ENCODE measurements around the gene CEBPA. TPM values are rescaled to one million over a fixed set of nuclear protein-coding genes. Genes with fewer than 3 reads are reported as not detected.

Gene CEBPA
- total and polyA plus RNA-seq, 7 donors, result 5.8 to 50.7 (median 9.8) TPM

DNA sequence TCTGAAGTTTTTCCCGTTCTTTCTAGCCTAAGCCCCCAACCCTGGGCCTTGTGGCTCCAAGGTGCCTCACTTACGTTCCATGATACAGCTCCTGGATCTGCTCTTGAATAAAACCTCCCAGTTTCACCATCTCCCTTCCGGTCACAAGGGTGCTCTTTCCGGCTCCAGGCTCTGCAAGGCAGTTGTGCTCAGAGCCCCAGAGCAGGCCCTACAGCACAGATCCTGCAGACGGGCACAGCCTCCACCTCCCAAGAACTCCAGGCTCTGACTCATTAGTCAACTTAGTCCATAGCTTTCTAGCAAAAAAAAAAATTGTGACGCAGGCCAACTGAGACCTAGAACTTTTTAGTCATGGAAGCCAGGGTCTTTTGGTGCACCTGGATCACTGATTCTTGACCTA, 42.8 kb downstream of the CEBPA start:
- Histone ChIP-seq H3K4me1 (no peaks in the 10 kb centered on the region), H3K9me3 (peaks cover 3% of the 10 kb centered on the region), H3K27ac (no peak overlapping the region), H3K36me3 (ENCODE audit: insufficient read depth in 1 of 2, low read depth in 1 of 2) (no peaks in the 10 kb centered on the region), H3K27me3 (ENCODE audit: insufficient read depth in 3 of 3, low read length in 2 of 3) (peaks cover 0 to 2% (median 0%) of the 10 kb centered on the region in 3 donors), H3K4me3 (no peak overlapping the region)
- TF ChIP-seq, protein P1, sequence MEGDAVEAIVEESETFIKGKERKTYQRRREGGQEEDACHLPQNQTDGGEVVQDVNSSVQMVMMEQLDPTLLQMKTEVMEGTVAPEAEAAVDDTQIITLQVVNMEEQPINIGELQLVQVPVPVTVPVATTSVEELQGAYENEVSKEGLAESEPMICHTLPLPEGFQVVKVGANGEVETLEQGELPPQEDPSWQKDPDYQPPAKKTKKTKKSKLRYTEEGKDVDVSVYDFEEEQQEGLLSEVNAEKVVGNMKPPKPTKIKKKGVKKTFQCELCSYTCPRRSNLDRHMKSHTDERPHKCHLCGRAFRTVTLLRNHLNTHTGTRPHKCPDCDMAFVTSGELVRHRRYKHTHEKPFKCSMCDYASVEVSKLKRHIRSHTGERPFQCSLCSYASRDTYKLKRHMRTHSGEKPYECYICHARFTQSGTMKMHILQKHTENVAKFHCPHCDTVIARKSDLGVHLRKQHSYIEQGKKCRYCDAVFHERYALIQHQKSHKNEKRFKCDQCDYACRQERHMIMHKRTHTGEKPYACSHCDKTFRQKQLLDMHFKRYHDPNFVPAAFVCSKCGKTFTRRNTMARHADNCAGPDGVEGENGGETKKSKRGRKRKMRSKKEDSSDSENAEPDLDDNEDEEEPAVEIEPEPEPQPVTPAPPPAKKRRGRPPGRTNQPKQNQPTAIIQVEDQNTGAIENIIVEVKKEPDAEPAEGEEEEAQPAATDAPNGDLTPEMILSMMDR (IDR thresholded peaks at IDR 0.05), result no peak
- intact Hi-C loops (cut with DNase I), result no loop called here
- ATAC-seq (no peak), DNase-seq (no peak)
- WGBS, 3 donors, result 77 to 85% (median 80%) methylated on average over 6 of the region's 6 CpGs

DNA sequence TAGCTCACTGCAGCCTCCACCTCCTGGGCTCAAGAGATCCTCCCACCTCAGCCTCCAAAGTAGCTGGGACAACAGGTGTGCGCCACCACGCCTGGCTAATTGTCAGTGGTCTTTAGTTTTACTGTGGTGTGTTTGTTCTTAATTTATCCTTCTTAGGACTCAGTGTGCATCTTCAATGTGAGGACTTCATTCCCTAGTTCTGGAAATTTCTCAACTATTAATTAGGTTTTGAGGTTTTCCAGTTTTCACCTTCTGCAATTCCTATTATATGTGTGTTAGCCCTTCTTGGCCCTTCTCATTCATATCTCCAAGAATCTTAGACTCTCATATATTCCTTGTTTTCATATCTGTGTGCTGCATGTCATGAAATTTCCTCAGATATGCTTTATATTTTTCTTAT, 44.5 kb downstream of the CEBPA start:
- DNase-seq (no peak), ATAC-seq (no peak)
- WGBS, 3 donors, result 93 to 96% (median 95%) methylated on average over 2 of the region's 2 CpGs
- Histone ChIP-seq H3K27me3 (ENCODE audit: insufficient read depth in 3 of 3, low read length in 2 of 3) (peaks cover 0 to 2% (median 0%) of the 10 kb centered on the region in 3 donors), H3K4me3 (no peak overlapping the region), H3K27ac (no peak overlapping the region), H3K9me3 (peaks cover 3% of the 10 kb centered on the region), H3K36me3 (ENCODE audit: insufficient read depth in 1 of 2, low read depth in 1 of 2) (no peaks in the 10 kb centered on the region), H3K4me1 (no peaks in the 10 kb centered on the region)
- TF ChIP-seq, protein P1 (IDR thresholded peaks at IDR 0.05), result no peak
- intact Hi-C loops (cut with DNase I), result no loop called here

DNA sequence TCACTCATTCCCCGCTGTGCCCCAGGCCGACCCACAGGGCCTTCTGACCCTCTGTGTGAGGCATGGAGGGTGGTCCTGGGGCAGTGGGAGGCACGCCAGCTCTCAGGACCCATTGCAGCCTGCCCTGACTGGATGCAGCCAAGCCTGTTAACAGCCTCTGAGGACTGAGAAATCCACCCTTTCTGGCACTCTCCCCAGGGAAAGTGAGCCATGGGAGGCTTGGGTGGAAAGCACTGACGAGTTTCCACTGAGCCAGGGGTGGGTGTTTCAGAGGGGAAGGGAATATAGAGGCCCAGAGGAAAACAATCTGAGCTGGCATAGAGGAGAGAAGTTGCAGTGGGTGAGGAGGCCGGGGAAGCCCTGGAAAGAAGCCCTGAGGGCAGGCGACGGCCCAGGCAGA, 46.1 kb downstream of the CEBPA start:
- Histone ChIP-seq H3K4me1 (no peaks in the 10 kb centered on the region), H3K36me3 (ENCODE audit: insufficient read depth in 1 of 2, low read depth in 1 of 2) (no peaks in the 10 kb centered on the region), H3K4me3 (no peak overlapping the region), H3K27ac (no peak overlapping the region), H3K27me3 (ENCODE audit: insufficient read depth in 3 of 3, low read length in 2 of 3) (peaks cover 0 to under 1% (median 0%) of the 10 kb centered on the region in 3 donors), H3K9me3 (peaks cover 3% of the 10 kb centered on the region)
- WGBS, 3 donors, result 36 to 61% (median 45%) methylated on average over 7 of the region's 7 CpGs
- intact Hi-C loops (cut with DNase I), result no loop called here
- DNase-seq, result no peak
- TF ChIP-seq, protein P1 (IDR thresholded peaks at IDR 0.05), result no peak
- ATAC-seq, result no peak

DNA sequence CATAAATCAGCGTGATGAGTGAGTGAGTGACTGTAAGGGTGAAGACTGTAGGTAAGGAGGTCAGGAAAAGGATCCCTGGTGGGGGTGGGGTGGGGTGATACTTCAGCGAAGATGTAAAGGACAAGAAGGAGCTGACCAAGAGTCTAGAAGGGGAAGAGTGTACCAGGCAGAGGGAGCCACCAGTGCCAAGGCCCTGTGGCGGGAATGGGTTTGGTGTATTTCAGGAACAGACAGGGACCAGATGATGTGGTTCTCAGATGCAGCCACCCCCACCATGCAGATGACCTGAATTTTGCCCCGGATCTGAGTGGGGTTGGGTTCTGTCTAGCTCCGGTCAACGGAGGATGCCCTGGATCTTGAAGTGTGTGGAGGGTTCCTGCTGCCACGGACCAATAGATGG, 46.6 kb downstream of the CEBPA start:
- Histone ChIP-seq H3K27ac (no peak overlapping the region), H3K4me1 (no peaks in the 10 kb centered on the region), H3K4me3 (no peak overlapping the region), H3K27me3 (ENCODE audit: insufficient read depth in 3 of 3, low read length in 2 of 3) (no peaks in the 10 kb centered on the region), H3K9me3 (peaks cover 3% of the 10 kb centered on the region), H3K36me3 (ENCODE audit: insufficient read depth in 1 of 2, low read depth in 1 of 2) (no peaks in the 10 kb centered on the region)
- intact Hi-C loops (cut with DNase I), result no loop called here
- DNase-seq (no peak), ATAC-seq (no peak)
- WGBS, 3 donors, result 68 to 83% (median 79%) methylated on average over 7 of the region's 7 CpGs
- TF ChIP-seq, protein P1 (IDR thresholded peaks at IDR 0.05), result no peak

DNA sequence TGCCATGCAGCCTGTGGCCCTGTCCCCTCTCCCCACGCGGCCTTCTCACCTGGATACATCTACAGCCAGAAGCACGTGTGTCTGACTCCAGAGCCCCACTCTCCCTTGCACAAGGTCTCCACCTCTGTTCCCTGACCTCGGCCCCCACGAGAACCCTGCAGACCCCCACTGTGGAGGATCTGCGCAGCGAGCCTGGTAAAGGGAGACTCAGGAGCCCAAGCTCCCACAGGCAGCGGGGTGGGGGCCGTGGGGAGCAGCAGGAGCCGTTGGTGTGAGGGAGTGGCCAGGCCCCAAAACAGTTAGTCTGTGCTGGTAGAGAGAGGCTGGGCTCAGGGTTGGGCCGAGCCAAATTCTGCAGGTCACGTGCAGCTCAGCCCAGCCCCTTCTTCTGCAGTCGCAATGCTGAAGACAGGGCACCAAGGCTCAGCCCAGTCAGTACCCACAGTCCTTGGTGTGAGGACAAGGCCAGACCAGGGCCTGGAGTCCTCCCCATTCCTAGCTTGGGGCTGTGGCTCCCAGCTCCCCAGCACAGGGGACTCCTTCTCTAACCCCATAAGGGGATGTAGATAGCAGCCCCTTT, 48.0 kb downstream of the CEBPA start:
- TF ChIP-seq, protein P1 (IDR thresholded peaks at IDR 0.05), result no peak
- intact Hi-C loops (cut with DNase I), result no loop called here
- Histone ChIP-seq H3K4me1 (no peaks in the 10 kb centered on the region), H3K27me3 (ENCODE audit: insufficient read depth in 3 of 3, low read length in 2 of 3) (no peaks in the 10 kb centered on the region), H3K27ac (no peak overlapping the region), H3K36me3 (ENCODE audit: insufficient read depth in 1 of 2, low read depth in 1 of 2) (no peaks in the 10 kb centered on the region), H3K9me3 (peaks cover 3% of the 10 kb centered on the region), H3K4me3 (no peak overlapping the region)
- DNase-seq, result no peak
- WGBS, 3 donors, result 76 to 80% (median 79%) methylated on average over 13 of the region's 13 CpGs
- no peak for ATAC-seq

Measured in psoas muscle (tissue), 8 donors.